IMR-90 (cell line): ENCODE measurements around the gene RTCA. TPM values are rescaled to one million over a fixed set of nuclear protein-coding genes. Genes with fewer than 3 reads are reported as not detected.

Experiments used
- ATAC-seq: fragments of 200-7000 bp; cut with Tn5 transposase; 2 replicates; pipeline ENCODE4 v1.9.1; 2020; ENCODE audit warnings: low read depth, mild to moderate bottlenecking, moderate library complexity
- BruUV-seq: library from RNA; stranded (reverse); fragments of 400-500 nt; replicated peaks from 2 replicates; lab custom pipeline; 2021; lab: Mats Ljungman, UMichigan
- CTCF ChIA-PET: fragments of 300-600 bp; formaldehyde crosslinking; extraction: SDS; loops from one replicate; lab custom pipeline; 2021; ENCODE audit warnings: antibody characterized with exemption; lab: Yijun Ruan, JAX
- POLR2A ChIA-PET: fragments of 300-600 bp; sonication (Branson Sonifier 250); formaldehyde crosslinking; loops from one replicate; lab custom pipeline; 2022; ENCODE audit warnings: antibody characterized with exemption; ENCODE audit not compliant: unreplicated experiment; lab: Charles Lee
- DNase-seq: peaks from one replicate; pipeline ENCODE4 v3.0.0; 2013
- H2AFZ ChIP-seq: replicated peaks from 2 replicates; pipeline ENCODE3; 2013; ENCODE audit warnings: low read length, mild to moderate bottlenecking; ENCODE audit not compliant: poor library complexity
- H2AK5ac ChIP-seq: 2 replicates; pipeline ENCODE4 v1.6.1; 2013; ENCODE audit warnings: low read depth, low read length, inconsistent platforms
- H2AK9ac ChIP-seq: replicated peaks from 2 replicates; pipeline ENCODE3; 2013; ENCODE audit warnings: mild to moderate bottlenecking, low read depth, low read length, moderate library complexity; ENCODE audit not compliant: poor library complexity
- H2BK120ac ChIP-seq: 2 replicates; pipeline ENCODE4 v1.6.1; 2013; ENCODE audit warnings: low read depth, low read length, inconsistent platforms
- H2BK15ac ChIP-seq: 3 replicates; pipeline ENCODE4 v1.6.1; 2013; ENCODE audit warnings: low read depth, low read length, inconsistent platforms
- H2BK20ac ChIP-seq: 2 replicates; pipeline ENCODE4 v1.6.1; 2013; ENCODE audit warnings: low read depth, mild to moderate bottlenecking, inconsistent platforms, low read length, moderate library complexity
- H2BK5ac ChIP-seq: 2 replicates; pipeline ENCODE4 v1.6.1; 2013; ENCODE audit warnings: mild to moderate bottlenecking, low read depth, low read length, inconsistent platforms; ENCODE audit not compliant: poor library complexity, severe bottlenecking
- H3K14ac ChIP-seq: replicated peaks from 2 replicates; pipeline ENCODE4 v1.6.1; 2013; ENCODE audit warnings: low read depth, low read length, inconsistent platforms
- H3K18ac ChIP-seq: 2 replicates; pipeline ENCODE4 v1.6.1; 2013; ENCODE audit warnings: low read depth, low read length, control low read depth
- H3K23ac ChIP-seq: 2 replicates; pipeline ENCODE4 v1.6.1; 2013; ENCODE audit warnings: low read depth, low read length, inconsistent platforms
- H3K27ac ChIP-seq: 2 replicates; pipeline ENCODE4 v1.5.1; 2013; ENCODE audit warnings: mild to moderate bottlenecking, control low read depth, low read length; ENCODE audit not compliant: insufficient read depth
- H3K27me3 ChIP-seq: 2 replicates; pipeline ENCODE4 v1.6.1; 2013; ENCODE audit warnings: low read length; ENCODE audit not compliant: control insufficient read depth, insufficient read depth
- H3K36me3 ChIP-seq: 2 replicates; pipeline ENCODE4 v1.6.1; 2013; ENCODE audit warnings: low read length, mixed read lengths; ENCODE audit not compliant: control insufficient read depth, insufficient read depth
- H3K4ac ChIP-seq: 2 replicates; pipeline ENCODE4 v1.6.1; 2013; ENCODE audit warnings: low read depth, low read length, inconsistent platforms
- H3K4me1 ChIP-seq: 2 replicates; pipeline ENCODE4 v1.6.1; 2013; ENCODE audit warnings: low read length, mixed read lengths; ENCODE audit not compliant: control insufficient read depth, insufficient read depth
- H3K4me2 ChIP-seq: 2 replicates; pipeline ENCODE4 v1.6.1; 2013; ENCODE audit warnings: low read depth, mild to moderate bottlenecking, control low read depth, low read length, moderate library complexity
- H3K4me3 ChIP-seq: 2 replicates; pipeline ENCODE4 v1.5.1; 2013; ENCODE audit warnings: low read depth, mild to moderate bottlenecking, control low read depth, low read length, moderate library complexity; ENCODE audit not compliant: insufficient read depth
- H3K56ac ChIP-seq: 2 replicates; pipeline ENCODE4 v1.6.1; 2013; ENCODE audit warnings: low read length, inconsistent platforms; ENCODE audit not compliant: insufficient read depth; ENCODE audit errors: extremely low read depth
- H3K79me1 ChIP-seq, 2 experiments: 2 replicates each; pipeline ENCODE4 v1.6.1; 2013; ENCODE audit warnings: low read length in 2 of 2, inconsistent platforms in 1 of 2, low read depth in 1 of 2
- H3K9ac ChIP-seq: 2 replicates; pipeline ENCODE4 v1.6.1; 2013; ENCODE audit warnings: low read depth, low read length, control low read depth
- H3K9me1 ChIP-seq: 2 replicates; pipeline ENCODE4 v1.6.1; 2013; ENCODE audit warnings: low read length, inconsistent platforms; ENCODE audit not compliant: insufficient read depth
- H3K9me3 ChIP-seq: 2 replicates; pipeline ENCODE4 v1.6.1; 2013; ENCODE audit warnings: low read length; ENCODE audit not compliant: control insufficient read depth, insufficient read depth
- H4K20me1 ChIP-seq: 2 replicates; pipeline ENCODE4 v1.6.1; 2013; ENCODE audit warnings: low read length, inconsistent platforms; ENCODE audit not compliant: insufficient read depth
- H4K5ac ChIP-seq: 2 replicates; pipeline ENCODE4 v1.6.1; 2013; ENCODE audit warnings: mild to moderate bottlenecking, low read depth, low read length, control low read depth
- H4K8ac ChIP-seq, 2 experiments: 2 replicates each; pipeline ENCODE4 v1.6.1; 2013; ENCODE audit warnings: low read depth in 2 of 2, low read length in 2 of 2, control low read depth in 1 of 2, inconsistent platforms in 1 of 2
- H4K91ac ChIP-seq: 2 replicates; pipeline ENCODE4 v1.6.1; 2013; ENCODE audit warnings: low read depth, low read length, inconsistent platforms; ENCODE audit not compliant: insufficient read depth
- FOS ChIP-seq: fragments of 150-350 bp; IDR thresholded peaks from 2 replicates; pipeline ENCODE4 v1.6.1; 2016; ENCODE audit warnings: low read depth, low read length
- MAZ ChIP-seq: IDR thresholded peaks from 2 replicates; pipeline ENCODE4 v1.6.1; 2012; ENCODE audit warnings: low read depth, mild to moderate bottlenecking, low read length, improper control_type of control experiment, moderate library complexity, borderline replicate concordance
- NFE2L2 ChIP-seq: fragments of 150-350 bp; IDR thresholded peaks from 2 replicates; pipeline ENCODE4 v1.6.1; 2016; ENCODE audit warnings: low read depth, mild to moderate bottlenecking, low read length
- POLR2A ChIP-seq: IDR thresholded peaks from 2 replicates; pipeline ENCODE4 v1.6.1; 2012; ENCODE audit warnings: mild to moderate bottlenecking, low read depth, low read length
- RAD21 ChIP-seq: IDR thresholded peaks from 2 replicates; pipeline ENCODE4 v1.6.1; 2012; ENCODE audit warnings: low read length, improper control_type of control experiment
- RFX5 ChIP-seq: IDR thresholded peaks from 2 replicates; pipeline ENCODE4 v1.8.0; 2012; ENCODE audit warnings: low read depth, mild to moderate bottlenecking, low read length, moderate library complexity
- SMC3 ChIP-seq: fragments of 150-350 bp; IDR thresholded peaks from 2 replicates; pipeline ENCODE4 v1.6.1; 2016; ENCODE audit warnings: low read depth, mild to moderate bottlenecking, antibody characterized with exemption, low read length, moderate library complexity
- USF2 ChIP-seq: fragments of 150-350 bp; IDR thresholded peaks from 2 replicates; pipeline ENCODE4 v1.6.1; 2017; ENCODE audit warnings: mild to moderate bottlenecking, antibody characterized with exemption, low read length, low read depth
- WGBS, 2 experiments: methylation state at CpG; one replicate each; pipeline versions ENCODE4 v1.1.5 to v1.1.7; 2013; ENCODE audit warnings: missing lambda C conversion rate in 2 of 2; ENCODE audit not compliant: insufficient read length in 1 of 2; ENCODE audit errors: extremely low coverage in 2 of 2; 5-methylcytosine and 5-hydroxymethylcytosine counted together
- dilution Hi-C: fragments of 300-500 bp; cut with HindIII; formaldehyde crosslinking; loops from one replicate; pipeline ENCODE4 v1.14.3; 2018; ENCODE audit warnings: low sequenced_read_pairs; ENCODE audit not compliant: unreplicated experiment
- in situ Hi-C: fragments of 300-500 bp; cut with MboI; formaldehyde crosslinking; loops from 3 replicates; pipeline ENCODE4 v1.14.3; 2019; ENCODE audit warnings: low sequenced_read_pairs, inconsistent platforms, mixed read lengths
- intact Hi-C: fragments of 100-400 bp; cut with micrococcal nuclease; formaldehyde crosslinking; loops from 2 replicates; pipeline ENCODE4 v1.10.0; 2022
- polyA plus RNA-seq, 3 experiments: library from polyadenylated mRNA; depleted of rRNA; stranded (reverse); fragments of >200 nt; gene quantifications; 2 replicates each; pipeline ENCODE4 v1.2.3, GENCODE V29; 2012; ENCODE audit warnings: low replicate concordance in 1 of 3
- total RNA-seq: library from RNA; depleted of rRNA; stranded (reverse); fragments of >200 nt; gene quantifications from 2 replicates; pipeline ENCODE4 v1.2.3, GENCODE V29; 2012
- TF ChIP-seq, protein P1 (sequence below): fragments of 150-350 bp; IDR thresholded peaks from 2 replicates; pipeline ENCODE4 v1.6.1; 2016; ENCODE audit warnings: low read depth, mild to moderate bottlenecking, low read length, moderate library complexity, borderline replicate concordance

RTCA gene
- total and polyA plus RNA-seq, 2 of the 4 experiments (the other 2 are of a cell fraction), result 26.9 to 29.6 TPM

GRCh38 chr1:100320311-100321099 is 54.5 kb downstream of the RTCA start:
- Histone ChIP-seq H3K18ac (no peak overlapping the region), H3K23ac (no peak overlapping the region), H2BK20ac (no peak overlapping the region), H3K14ac (no peak overlapping the region), H4K20me1 (no peaks in the 10 kb centered on the region), H3K4me3 (no peak overlapping the region), H3K4me2 (no peak overlapping the region), H3K9ac (no peak overlapping the region), H3K27ac (no peak overlapping the region), H4K8ac (no peak overlapping the region), H4K5ac (no peak overlapping the region), H3K27me3 (peaks cover 2% of the 10 kb centered on the region; the same call in 1 of the 2 replicates), H3K9me1 (no peaks in the 10 kb centered on the region), H3K36me3 (no peaks in the 10 kb centered on the region), H3K4ac (no peak overlapping the region), H2AK5ac (no peak overlapping the region), H3K56ac (no peak overlapping the region), H3K79me1 (no peaks in the 10 kb centered on the region), H2BK120ac (no peak overlapping the region), H2BK5ac (no peak overlapping the region), H4K91ac (no peak overlapping the region), H2BK15ac (no peak overlapping the region), H2AFZ (no peak overlapping the region), H3K4me1 (no peaks in the 10 kb centered on the region; the same call in 1 of the 2 replicates), H3K9me3 (peaks cover 11% of the 10 kb centered on the region), H2AK9ac (no peak overlapping the region)
- CTCF ChIA-PET, result no interaction called here
- intact Hi-C loops (no loop called here), in situ Hi-C loops (no loop called here), dilution Hi-C loops (no loop called here)
- ATAC-seq, result no peak
- POLR2A ChIA-PET, result no interaction called here
- no TSS peak for BruUV-seq
- no CpG with 5 or more reads among the region's 2 CpGs for WGBS, 2 experiments
- no peak for DNase-seq
- TF ChIP-seq POLR2A (no peak), SMC3 (no peak), USF2 (no peak), FOS (no peak), RFX5 (no peak), NFE2L2 (no peak), MAZ (no peak), RAD21 (no peak)
- TF ChIP-seq, protein P1, sequence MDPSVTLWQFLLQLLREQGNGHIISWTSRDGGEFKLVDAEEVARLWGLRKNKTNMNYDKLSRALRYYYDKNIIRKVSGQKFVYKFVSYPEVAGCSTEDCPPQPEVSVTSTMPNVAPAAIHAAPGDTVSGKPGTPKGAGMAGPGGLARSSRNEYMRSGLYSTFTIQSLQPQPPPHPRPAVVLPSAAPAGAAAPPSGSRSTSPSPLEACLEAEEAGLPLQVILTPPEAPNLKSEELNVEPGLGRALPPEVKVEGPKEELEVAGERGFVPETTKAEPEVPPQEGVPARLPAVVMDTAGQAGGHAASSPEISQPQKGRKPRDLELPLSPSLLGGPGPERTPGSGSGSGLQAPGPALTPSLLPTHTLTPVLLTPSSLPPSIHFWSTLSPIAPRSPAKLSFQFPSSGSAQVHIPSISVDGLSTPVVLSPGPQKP, result no peak
